GM12878 (cell line): Measurements from ENCODE around the gene ACAT2. TPM values are rescaled to one million over a fixed set of nuclear protein-coding genes. Genes with fewer than 3 reads are reported as not detected.

ENCODE experiments used
- ATAC-seq: fragments of 200-7000 bp; cut with Tn5 transposase; 3 replicates; pipeline ENCODE4 v1.9.1; 2020; ENCODE audit warnings: mild to moderate bottlenecking, moderate library complexity
- BruUV-seq: library from RNA; stranded (reverse); fragments of 400-500 nt; replicated peaks from 2 replicates; lab custom pipeline; 2021; lab: Mats Ljungman, UMichigan
- CTCF ChIA-PET: fragments of 300-600 bp; sonication (Branson Sonifier 250); formaldehyde crosslinking; extraction: SDS; loops from one replicate; lab custom pipeline; 2021; ENCODE audit warnings: inconsistent platforms; lab: Yijun Ruan, JAX
- POLR2A ChIA-PET: fragments of 350-600 bp; formaldehyde crosslinking; extraction: SDS; loops from one replicate; lab custom pipeline; 2021; ENCODE audit warnings: inconsistent platforms; lab: Charles Lee
- RAD21 ChIA-PET: fragments of 300-600 bp; sonication (Branson Sonifier 250); formaldehyde crosslinking; loops from one replicate; lab custom pipeline; 2023; ENCODE audit warnings: antibody characterized with exemption; ENCODE audit not compliant: unreplicated experiment; lab: Charles Lee
- SMC1A ChIA-PET: fragments of 300-600 bp; sonication (Branson Sonifier 250); formaldehyde crosslinking; loops from one replicate; lab custom pipeline; 2023; ENCODE audit not compliant: unreplicated experiment, uncharacterized antibody; lab: Charles Lee
- DNase-seq: peaks from one replicate; pipeline ENCODE4 v3.0.0-alpha.2; 2011; ENCODE audit warnings: low read depth, low spot score
- FAIRE-seq: peaks from 3 replicates; lab custom pipeline; 2011; peaks lifted over from hg19 to GRCh38; lab: Jason Lieb, UNC
- H2AFZ ChIP-seq: 2 replicates; pipeline ENCODE4 v1.6.0; 2011; ENCODE audit warnings: low read depth, low read length, control low read depth; ENCODE audit not compliant: control insufficient read depth
- H3K27ac ChIP-seq: 2 replicates; pipeline ENCODE4 v1.5.1; 2011; ENCODE audit warnings: control low read depth; ENCODE audit not compliant: control insufficient read depth, insufficient read depth
- H3K27me3 ChIP-seq, 2 experiments: replicated peaks in 1 of 2; 2 replicates each; pipeline versions ENCODE4 v1.6.0 to v1.6.1; 2011; ENCODE audit warnings: low read length in 1 of 2; ENCODE audit not compliant: control insufficient read depth in 2 of 2, insufficient read depth in 2 of 2
- H3K36me3 ChIP-seq, 2 experiments: 2 replicates each; pipeline ENCODE4 v1.5.1; 2011; ENCODE audit warnings: low read length in 1 of 2; ENCODE audit not compliant: control insufficient read depth in 2 of 2, insufficient read depth in 2 of 2
- H3K4me1 ChIP-seq: 2 replicates; pipeline ENCODE4 v1.6.1; 2011; ENCODE audit warnings: mild to moderate bottlenecking, low read length, moderate library complexity, mixed read lengths; ENCODE audit not compliant: control insufficient read depth, insufficient read depth
- H3K4me2 ChIP-seq: 2 replicates; pipeline ENCODE4 v1.6.0; 2011; ENCODE audit warnings: control low read depth; ENCODE audit not compliant: control insufficient read depth, insufficient read depth
- H3K4me3 ChIP-seq: fragments of 200-600 bp; sonication (generic); 2 replicates; pipeline ENCODE4 v1.5.1; 2016
- H3K79me2 ChIP-seq: 2 replicates; pipeline ENCODE4 v1.6.0; 2011; ENCODE audit warnings: low read length; ENCODE audit not compliant: control insufficient read depth, insufficient read depth
- H3K9ac ChIP-seq: 2 replicates; pipeline ENCODE4 v1.8.0; 2011; ENCODE audit warnings: low read length, control low read depth, mixed read lengths; ENCODE audit not compliant: control insufficient read depth, insufficient read depth
- H3K9me3 ChIP-seq: replicated peaks from 3 replicates; pipeline ENCODE4 v1.5.1; 2011; ENCODE audit warnings: mild to moderate bottlenecking, low read length; ENCODE audit not compliant: control insufficient read depth, insufficient read depth
- H4K20me1 ChIP-seq: 2 replicates; pipeline ENCODE4 v1.6.0; 2011; ENCODE audit not compliant: control insufficient read depth, insufficient read depth
- ATF7 ChIP-seq: fragments of 450-650 bp; IDR thresholded peaks from 2 replicates; pipeline ENCODE4 v1.6.1; 2016; ENCODE audit warnings: low read depth, mild to moderate bottlenecking
- EED ChIP-seq: sonication (generic); IDR thresholded peaks from 2 replicates; pipeline ENCODE4 v1.6.1; 2016; ENCODE audit warnings: antibody characterized with exemption, low read depth
- MYC ChIP-seq: IDR thresholded peaks from 2 replicates; pipeline ENCODE4 v1.6.1; 2011; ENCODE audit warnings: mild to moderate bottlenecking, low read length, moderate library complexity, inconsistent platforms; ENCODE audit not compliant: insufficient read depth, insufficient replicate concordance, insufficient read length, severe bottlenecking
- PAX8 ChIP-seq: fragments of 450-650 bp; IDR thresholded peaks from 2 replicates; pipeline ENCODE4 v1.6.1; 2017; ENCODE audit warnings: mild to moderate bottlenecking, moderate library complexity
- POLR2A ChIP-seq: IDR thresholded peaks from 2 replicates; pipeline ENCODE4 v1.6.1; 2011; ENCODE audit warnings: low read depth, mild to moderate bottlenecking, low read length
- POU2F2 ChIP-seq: IDR thresholded peaks from 3 replicates; pipeline ENCODE4 v1.6.1; 2011; ENCODE audit warnings: low read depth, mild to moderate bottlenecking, low read length, borderline replicate concordance
- RCOR1 ChIP-seq: conservative IDR thresholded peaks from 2 replicates; pipeline ENCODE4 v1.6.1; 2012; ENCODE audit warnings: low read depth, low read length, improper control_type of control experiment
- RELA ChIP-seq: fragments of 450-650 bp; IDR thresholded peaks from 2 replicates; pipeline ENCODE4 v1.8.0; 2014; ENCODE audit warnings: borderline replicate concordance; ENCODE audit not compliant: partially characterized antibody
- RUNX3 ChIP-seq: IDR thresholded peaks from 2 replicates; pipeline ENCODE4 v1.6.1; 2012; ENCODE audit warnings: low read length, inconsistent platforms
- TBL1XR1 ChIP-seq: IDR thresholded peaks from 2 replicates; pipeline ENCODE4 v1.6.1; 2012; ENCODE audit warnings: low read depth, low read length, improper control_type of control experiment
- ZNF274 ChIP-seq: IDR thresholded peaks from one replicate; pipeline ENCODE4 v1.8.0; 2011; ENCODE audit not compliant: insufficient read length, insufficient read depth
- ZZZ3 ChIP-seq: IDR thresholded peaks from 2 replicates; pipeline ENCODE4 v1.6.1; 2011; ENCODE audit warnings: low read depth; ENCODE audit not compliant: control insufficient read depth, insufficient read length
- WGBS: methylation state at CpG from one replicate; pipeline ENCODE4 v1.1.6; 2016; ENCODE audit warnings: low lambda C conversion rate; ENCODE audit not compliant: insufficient replicate concordance, insufficient coverage; ENCODE audit errors: missing lambda C conversion rate; 5-methylcytosine and 5-hydroxymethylcytosine counted together
- in situ Hi-C: fragments of 300-500 bp; cut with MboI; formaldehyde crosslinking; loops from 9 replicates; pipeline ENCODE4 v1.14.3; 2018; ENCODE audit warnings: mixed read lengths
- intact Hi-C: fragments of 100-400 bp; cut with micrococcal nuclease; formaldehyde crosslinking; loops from one replicate; pipeline ENCODE4 v1.14.2; 2022; ENCODE audit not compliant: unreplicated experiment
- polyA plus RNA-seq, 11 experiments: library from polyadenylated mRNA; depleted of rRNA in 4 of 11; unstranded in 6 of 11; stranded (reverse) in 5 of 11; fragments of >200 nt; fragmentation: Nextera tagmentation in 4 of 11; fragmentation: Illumina TruSeq in 1 of 11; extraction: Ambion mirVana in 4 of 11; extraction: Trizol in 1 of 11; gene quantifications; 1 replicate in 1 of 11; 2 replicates in 10 of 11; pipeline versions ENCODE4 v1.2.1 to v1.2.3, GENCODE V29; 2011 to 2016; ENCODE audit warnings: inconsistent platforms in 2 of 11, missing spikeins in 2 of 11, low read depth in 1 of 11
- total RNA-seq, 4 experiments: library from RNA; depleted of rRNA in 3 of 4; stranded (reverse); fragments of >200 nt in 3 of 4; fragmentation: Illumina TruSeq in 1 of 4; extraction: Trizol in 1 of 4; gene quantifications; 2 replicates each; pipeline versions ENCODE4 v1.2.1 to v1.2.3, GENCODE V29; 2013 to 2021
- TF ChIP-seq, protein P1 (sequence below): fragments of 450-650 bp; IDR thresholded peaks from 2 replicates; pipeline ENCODE4 v1.6.1; 2016; ENCODE audit warnings: mild to moderate bottlenecking
- TF ChIP-seq, protein P2 (sequence below): IDR thresholded peaks from 2 replicates; pipeline ENCODE4 v1.6.1; 2011; ENCODE audit warnings: low read depth, mild to moderate bottlenecking, low read length, moderate library complexity, borderline replicate concordance; ENCODE audit errors: extremely low read depth

The ACAT2 gene
- total and polyA plus RNA-seq, 10 of the 15 experiments (the other 5 are each of a cell fraction or from before 2014, with no cell fraction given): 87.9 to 257 (median 132) TPM

DNA sequence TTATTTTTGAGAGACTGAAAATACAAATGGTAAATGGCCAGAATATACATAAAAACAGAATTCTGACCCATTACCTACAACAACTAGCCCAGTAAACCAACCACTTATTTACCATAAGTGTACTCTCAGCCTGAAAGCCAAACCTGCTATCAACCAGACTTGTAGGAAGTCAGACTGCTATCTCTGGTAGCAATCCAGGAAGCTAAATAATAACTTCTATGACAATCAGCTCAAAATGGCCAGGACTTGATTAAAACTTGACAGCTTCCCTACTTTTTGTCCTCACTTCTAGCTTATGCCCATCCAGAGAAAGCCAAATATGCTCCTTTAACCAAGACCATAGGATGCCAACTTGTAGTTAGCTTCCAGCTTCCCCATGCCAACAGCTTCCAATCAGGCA is 39.2 kb upstream of the ACAT2 start (continued):
- TF ChIP-seq EED (no peak), POU2F2 (no peak), MYC (no peak), RELA (no peak), PAX8 (no peak), RUNX3 (no peak)
- TF ChIP-seq, protein P1, sequence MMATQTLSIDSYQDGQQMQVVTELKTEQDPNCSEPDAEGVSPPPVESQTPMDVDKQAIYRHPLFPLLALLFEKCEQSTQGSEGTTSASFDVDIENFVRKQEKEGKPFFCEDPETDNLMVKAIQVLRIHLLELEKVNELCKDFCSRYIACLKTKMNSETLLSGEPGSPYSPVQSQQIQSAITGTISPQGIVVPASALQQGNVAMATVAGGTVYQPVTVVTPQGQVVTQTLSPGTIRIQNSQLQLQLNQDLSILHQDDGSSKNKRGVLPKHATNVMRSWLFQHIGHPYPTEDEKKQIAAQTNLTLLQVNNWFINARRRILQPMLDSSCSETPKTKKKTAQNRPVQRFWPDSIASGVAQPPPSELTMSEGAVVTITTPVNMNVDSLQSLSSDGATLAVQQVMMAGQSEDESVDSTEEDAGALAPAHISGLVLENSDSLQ: no peak
- TF ChIP-seq, all 136 proteins: peak for 0

DNA sequence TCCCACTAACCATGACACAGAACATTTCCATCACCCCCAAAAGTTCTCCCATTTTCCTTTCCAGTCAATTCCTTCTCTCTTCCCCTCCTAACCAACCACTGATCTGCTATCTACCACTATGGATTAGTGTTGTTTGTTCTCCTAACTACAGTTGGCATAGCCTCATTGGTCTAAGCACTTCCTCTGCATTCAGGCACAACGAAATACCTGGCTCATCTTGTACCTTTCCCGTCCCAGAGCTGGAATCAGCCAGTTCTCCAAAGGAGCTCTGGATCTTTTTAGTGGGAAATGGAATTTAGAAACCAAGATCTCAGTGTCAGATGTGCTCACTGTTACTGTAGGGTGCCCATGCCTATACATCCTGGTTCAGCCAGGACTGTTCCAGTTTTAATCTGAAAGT is 38.6 kb upstream of the ACAT2 start:
- ChIA-PET CTCF (interaction anchor here (0.9 to 2.1 kb wide), 7 partner anchors 9 to 259 kb away, joined by 3 to 10 read pairs (median 3); no protein-coding TSS in a partner anchor), SMC1A (interaction anchor here (0.9 to 11.1 kb wide), 6 partner anchors 11 to 254 kb away, joined by 3 to 108 read pairs (median 4); partner anchors contain the start of genes MRPL18 and TCP1), RAD21 (interaction anchor here (1.4 to 1.5 kb wide), 2 partner anchors 64 to 218 kb away, joined by 3 read pairs; no protein-coding TSS in a partner anchor), POLR2A (interaction anchor here (0.8 to 1.3 kb wide), 3 partner anchors 9 to 67 kb away, joined by 3 to 4 read pairs (median 4); partner anchors contain the start of genes ACAT2, MRPL18 and TCP1)
- no peaks in the 10 kb centered on the region for H3K4me1 ChIP-seq
- H2AFZ ChIP-seq: no peak overlapping the region
- H3K9me3 ChIP-seq: no peaks in the 10 kb centered on the region; the same call in 2 of the 3 replicates
- 98% methylated on average over 2 of the region's 2 CpGs for WGBS
- no TSS peak for BruUV-seq
- no peaks in the 10 kb centered on the region for H4K20me1 ChIP-seq
- H3K4me3 ChIP-seq: no peak overlapping the region
- TF ChIP-seq, protein P2, sequence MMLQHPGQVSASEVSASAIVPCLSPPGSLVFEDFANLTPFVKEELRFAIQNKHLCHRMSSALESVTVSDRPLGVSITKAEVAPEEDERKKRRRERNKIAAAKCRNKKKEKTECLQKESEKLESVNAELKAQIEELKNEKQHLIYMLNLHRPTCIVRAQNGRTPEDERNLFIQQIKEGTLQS: no peak
- TF ChIP-seq POLR2A (no peak), ZNF274 (no peak), RCOR1 (no peak), ZZZ3 (no peak), TBL1XR1 (no peak), ATF7 (no peak)
- in situ Hi-C loops: loop anchor here (25.0 kb wide), 1 partner anchor 739 kb away; no protein-coding TSS in a partner anchor
- no peak for FAIRE-seq
- no peak overlapping the region for H3K4me2 ChIP-seq
- intact Hi-C loops: no loop called here
- DNase-seq: no peak
- H3K27me3 ChIP-seq: no peaks in the 10 kb centered on the region
- peaks cover 52% of the 10 kb centered on the region for H3K79me2 ChIP-seq
- H3K9ac ChIP-seq: no peak overlapping the region
- no peak for ATAC-seq
- no peaks in the 10 kb centered on the region for H3K36me3 ChIP-seq
- no peak overlapping the region for H3K27ac ChIP-seq
